NCI-H345 treated with DMSO at 0.1 percent for 48 hours (cell line): ENCODE data around the gene SLC35E1.
A peak's percentile ranks its signal among the peaks of the same experiment; 100 is the strongest.
"Not testable (repeated sequence)": the region's sequence is repeated elsewhere in the genome, so short reads cannot be mapped to it uniquely, and the experiment has no call there.

ENCODE experiments used
- DNase-seq: peaks from one replicate; lab custom pipeline; 2025; ENCODE audit not compliant: unreplicated experiment; lab: John Stamatoyannopoulos, UW

Gene SLC35E1

DNA sequence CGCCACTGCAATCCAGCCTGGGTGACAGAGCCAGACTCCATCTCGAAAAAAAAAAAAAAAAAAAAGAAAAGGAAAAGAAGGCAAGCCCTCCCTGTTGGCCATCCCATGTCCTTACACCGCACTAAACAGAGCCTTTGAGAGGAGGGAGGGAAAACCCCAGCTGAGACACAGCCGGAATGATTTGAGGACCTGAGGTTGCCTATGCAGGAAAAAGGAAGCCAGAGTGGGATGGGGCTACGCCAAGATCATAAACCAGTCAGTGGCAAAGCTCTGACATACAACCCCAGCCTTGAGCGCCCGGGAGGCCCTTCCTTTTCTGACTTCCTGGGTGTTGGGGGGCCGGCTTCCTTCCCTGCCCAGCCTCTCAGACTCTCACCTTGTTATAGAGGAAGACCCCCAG, 17.4 kb downstream of the SLC35E1 start:
- no peak for DNase-seq

DNA sequence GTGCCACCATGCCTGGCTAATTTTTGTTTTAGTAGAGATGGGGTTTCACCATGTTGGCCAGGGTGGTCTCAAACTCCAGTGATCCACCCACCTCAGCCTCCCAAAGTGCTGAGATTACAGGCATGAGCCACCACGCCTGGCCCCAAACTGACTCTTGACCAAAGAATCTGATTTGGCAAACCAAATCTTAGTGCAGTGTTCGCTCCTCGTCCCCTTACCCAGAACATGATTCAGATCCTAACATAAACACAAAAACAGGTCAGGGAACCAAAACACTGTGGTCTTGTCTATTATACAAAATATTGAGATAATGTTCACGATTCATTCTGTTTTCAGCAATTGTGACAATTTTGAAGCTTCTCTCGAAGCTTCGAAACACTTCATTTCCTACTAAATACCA, 20.3 kb downstream of the SLC35E1 start:
- not testable (repeated sequence) for DNase-seq

- DNase-seq = no peak
Observed at GRCh38 chr19:16548956-16549355, 23.3 kb downstream of the SLC35E1 start.

- DNase-seq = no peak
Observed at GRCh38 chr19:16544473-16545231, 27.6 kb downstream of the SLC35E1 start.

- DNase-seq = not testable (repeated sequence)
Observed at GRCh38 chr19:16543734-16544133, 28.5 kb downstream of the SLC35E1 start.

- DNase-seq = no peak
Observed at GRCh38 chr19:16542910-16543472, 29.2 kb downstream of the SLC35E1 start.

GRCh38 chr19:16542045-16542909, 29.9 kb downstream of the SLC35E1 start, which contains the start of gene CHERP:
CHERP (minus strand) TSS chr19:16542437; CDS start chr19:16542378, 59 bp downstream.
- peak; percentile 62 for DNase-seq

GRCh38 chr19:16541526-16542044, 30.6 kb downstream of the SLC35E1 start:
- no peak for DNase-seq

- no peak for DNase-seq
Observed at GRCh38 chr19:16540948-16541347, 31.3 kb downstream of the SLC35E1 start.

DNA sequence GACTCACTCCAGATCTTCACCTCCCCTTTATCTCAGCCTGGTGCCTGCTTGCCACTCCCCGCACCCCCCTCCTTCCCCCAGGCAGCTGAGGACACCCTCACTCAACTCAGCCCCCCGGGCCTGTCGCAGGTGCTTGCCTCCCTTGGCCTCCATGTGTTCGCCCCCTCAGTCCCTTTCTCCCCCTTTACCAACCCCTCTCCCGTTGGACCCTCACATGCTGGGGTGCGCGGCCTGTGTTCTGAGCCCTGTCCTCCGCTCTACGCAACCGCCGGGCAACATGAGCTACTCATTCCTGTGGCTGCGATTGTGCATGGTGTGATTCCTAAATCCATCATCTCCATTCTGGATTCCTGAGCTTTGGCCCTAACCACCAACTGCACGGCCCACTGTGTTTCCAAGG, 35.1 kb downstream of the SLC35E1 start:
- DNase-seq = no peak

DNA sequence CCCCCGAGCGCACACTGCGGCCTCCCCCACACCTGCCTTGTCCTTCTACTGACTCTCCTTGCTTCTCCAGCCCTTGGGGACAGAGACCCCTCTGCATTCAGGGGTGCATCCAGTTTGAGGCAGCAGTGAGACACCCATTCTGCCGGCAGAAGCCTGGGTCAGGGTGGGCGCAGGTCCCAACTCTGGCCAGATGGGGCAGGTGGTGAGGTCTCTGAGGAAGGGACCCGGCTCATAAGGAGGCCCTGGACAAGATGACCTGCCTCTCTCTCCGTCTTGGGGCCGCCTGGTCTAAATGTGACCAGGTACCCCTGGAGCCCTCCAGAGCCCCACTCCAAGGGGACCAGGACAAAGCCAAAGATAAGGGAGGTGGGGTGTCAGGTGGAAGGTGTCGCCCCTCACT, 36.1 kb downstream of the SLC35E1 start:
- no peak for DNase-seq

- no peak for DNase-seq
Observed at GRCh38 chr19:16535381-16535780, 36.8 kb downstream of the SLC35E1 start.

DNA sequence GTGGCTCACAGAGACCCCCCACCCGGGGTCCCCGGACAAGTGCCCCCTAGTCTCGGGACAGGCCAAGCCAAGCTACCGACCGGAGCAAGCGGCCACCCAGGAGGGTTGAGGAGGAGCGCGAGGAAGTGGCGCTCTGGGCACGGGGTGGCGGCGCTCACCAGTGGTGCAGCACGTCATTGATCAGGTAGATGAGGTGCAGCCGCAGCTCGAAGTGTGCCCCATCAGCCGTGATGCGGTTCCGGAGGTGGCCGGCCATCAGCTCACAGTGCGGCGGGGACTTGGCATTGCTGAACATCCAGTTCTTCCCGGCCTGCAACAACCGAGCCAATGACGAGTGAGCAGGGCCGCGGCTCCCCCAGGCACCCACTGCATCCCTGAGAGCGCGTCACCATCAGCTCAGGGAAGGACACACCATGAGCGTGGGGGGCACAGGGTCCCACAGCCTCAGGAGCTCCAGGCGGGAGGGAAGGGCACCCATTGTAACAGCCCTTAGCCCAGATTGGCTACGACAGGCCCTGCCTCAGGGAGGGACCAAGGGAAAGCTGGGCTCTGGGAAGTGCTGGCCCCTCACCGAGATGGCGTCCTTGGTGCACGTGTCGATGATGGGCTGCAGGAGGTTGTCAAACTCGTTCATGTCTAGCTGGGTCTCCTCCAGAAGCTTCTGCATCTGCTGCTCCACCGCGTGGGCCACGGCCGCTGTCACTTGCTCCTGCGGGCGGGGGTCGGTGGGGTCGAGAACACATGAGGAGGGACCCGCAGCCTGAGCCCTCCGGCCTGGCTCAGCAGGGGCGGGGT, 39.6 kb downstream of the SLC35E1 start:
- no peak for DNase-seq

GRCh38 chr19:16531380-16531669, 40.9 kb downstream of the SLC35E1 start:
- no peak for DNase-seq

- no peak for DNase-seq
Observed at GRCh38 chr19:16530540-16531379, 41.5 kb downstream of the SLC35E1 start.

GRCh38 chr19:16529466-16530144, 42.6 kb downstream of the SLC35E1 start:
- DNase-seq = no peak

DNA sequence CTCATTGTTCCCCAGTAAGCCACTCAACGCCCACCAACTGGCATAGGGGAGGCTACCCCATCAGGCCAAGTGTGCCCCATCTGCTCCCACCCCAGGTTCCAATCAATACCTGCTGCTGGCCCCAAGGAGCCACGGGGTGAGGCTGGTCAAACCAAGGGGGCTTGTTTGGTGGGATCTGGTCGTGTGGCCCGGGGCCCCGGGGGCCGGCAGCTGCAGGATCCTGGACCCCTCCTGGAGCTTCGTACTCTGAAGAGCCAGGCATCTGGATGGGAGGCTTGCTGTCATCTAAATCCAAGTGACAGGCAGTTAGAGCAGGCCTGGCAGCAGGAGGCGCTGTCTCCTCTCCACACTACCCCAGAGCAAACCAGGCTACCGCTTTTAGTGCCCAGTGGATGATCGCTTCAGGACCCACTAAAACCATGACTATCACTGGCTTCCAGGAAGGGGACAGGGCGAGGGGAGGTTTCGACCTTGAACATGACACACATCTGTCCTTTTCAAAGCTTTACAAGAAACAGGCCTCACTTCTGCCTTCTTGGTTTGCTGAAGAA, 44.2 kb downstream of the SLC35E1 start:
- no peak for DNase-seq

DNA sequence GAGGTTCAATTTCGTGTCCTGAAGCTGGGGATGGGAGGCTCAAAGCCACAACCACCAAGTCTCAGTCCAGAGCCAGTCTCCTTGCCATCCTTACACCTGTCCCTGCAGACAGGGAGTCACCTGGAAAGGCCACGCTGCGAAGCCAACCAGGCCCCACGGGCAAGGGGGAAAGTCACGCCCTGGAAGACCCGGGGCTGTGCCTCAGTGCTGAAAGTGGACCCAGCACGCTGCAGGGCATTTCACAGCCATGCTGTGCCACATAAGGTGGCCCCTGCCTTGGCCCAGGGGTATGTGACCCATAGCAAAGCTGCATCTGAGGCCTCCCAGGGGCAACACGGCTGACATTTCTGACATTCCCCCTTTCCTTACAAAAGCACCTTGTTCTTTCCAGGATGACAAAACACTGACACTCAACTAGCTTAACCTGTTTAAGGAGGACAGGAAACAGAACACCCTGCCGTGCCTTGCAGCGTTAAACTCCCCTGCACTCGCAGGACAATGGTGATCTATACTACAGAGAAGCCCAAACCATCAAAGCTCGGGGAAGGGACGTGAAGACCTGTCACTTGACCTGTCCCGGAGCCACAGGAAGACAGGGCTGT, 44.8 kb downstream of the SLC35E1 start:
- DNase-seq = no peak
